NCI-H2081 treated with DMSO at 0.1 percent for 48 hours (cell line): Measurements from ENCODE around the gene CREB3L4.
"Not testable (repeated sequence)": the region's sequence is repeated elsewhere in the genome, so short reads cannot be mapped to it uniquely, and the experiment has no call there.

ENCODE experiments used
- DNase-seq: peaks from one replicate; lab custom pipeline; 2025; lab: John Stamatoyannopoulos, UW

Gene CREB3L4

GRCh38 chr1:153958111-153958960 lies 9.4 kb upstream of the CREB3L4 start, which contains the start of gene CRTC2:
Gene CRTC2, minus strand, starts transcription at chr1:153958612. Its CDS starts 115 bp downstream, at chr1:153958497.
- peak; percentile 99 for DNase-seq

DNA sequence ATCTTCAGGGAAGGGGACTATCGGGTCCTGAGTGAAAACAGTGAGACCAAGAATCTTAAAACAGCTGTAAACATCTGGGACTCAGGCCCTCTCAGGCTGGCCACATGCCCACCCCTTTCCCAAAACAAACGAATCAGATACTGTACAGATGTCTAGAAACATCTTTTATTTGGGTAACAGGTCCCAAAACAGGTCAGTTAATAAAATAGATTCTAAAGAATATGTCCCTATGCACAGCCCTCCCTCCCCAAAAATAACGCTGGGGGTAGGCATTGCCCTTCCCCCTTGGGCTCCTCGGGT lies 8.8 kb upstream of the CREB3L4 start:
- DNase-seq, result no peak

DNA sequence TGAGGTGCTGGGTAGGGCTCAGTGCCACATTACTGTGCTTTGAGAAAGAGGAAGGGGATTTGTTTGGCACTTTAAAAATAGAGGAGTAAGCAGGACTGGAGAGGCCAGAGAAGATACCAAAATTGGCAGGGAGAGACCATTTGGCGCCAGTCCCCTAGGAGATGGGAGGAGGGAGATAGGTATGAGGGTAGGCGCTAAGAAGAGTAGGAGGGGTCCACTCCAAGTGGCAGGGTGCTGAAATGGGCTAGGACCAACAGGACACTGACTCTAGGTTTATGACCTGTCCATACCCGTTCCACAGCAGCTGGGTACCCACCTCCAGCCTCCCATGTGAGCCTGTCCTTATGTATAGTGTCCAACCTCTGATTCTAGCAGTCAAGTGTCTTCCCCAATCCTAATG lies 8.2 kb upstream of the CREB3L4 start:
- no peak for DNase-seq

DNA sequence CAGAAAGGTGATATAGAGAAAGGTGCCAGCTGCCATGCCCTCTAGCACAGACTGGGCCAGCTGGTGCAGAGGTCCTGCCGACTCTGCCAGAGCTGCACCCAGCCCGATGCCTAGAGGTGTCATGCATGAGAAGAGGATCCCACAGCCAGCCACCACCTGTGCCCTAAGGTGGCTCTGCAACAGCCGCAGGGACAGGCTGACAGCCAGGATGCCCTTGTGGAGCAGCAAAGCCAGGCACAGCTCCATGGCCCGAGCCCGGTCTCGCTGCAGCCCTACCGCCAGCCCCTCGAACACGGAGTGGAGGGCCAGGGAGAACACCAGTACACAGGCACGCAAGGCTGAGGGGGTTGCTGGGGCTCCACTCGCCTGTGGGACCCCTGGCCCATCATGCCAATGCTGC lies 7.5 kb upstream of the CREB3L4 start:
- no peak for DNase-seq

- no peak for DNase-seq
These were observed 6.3 kb upstream of the CREB3L4 start for GRCh38 chr1:153961421-153961820.

DNA sequence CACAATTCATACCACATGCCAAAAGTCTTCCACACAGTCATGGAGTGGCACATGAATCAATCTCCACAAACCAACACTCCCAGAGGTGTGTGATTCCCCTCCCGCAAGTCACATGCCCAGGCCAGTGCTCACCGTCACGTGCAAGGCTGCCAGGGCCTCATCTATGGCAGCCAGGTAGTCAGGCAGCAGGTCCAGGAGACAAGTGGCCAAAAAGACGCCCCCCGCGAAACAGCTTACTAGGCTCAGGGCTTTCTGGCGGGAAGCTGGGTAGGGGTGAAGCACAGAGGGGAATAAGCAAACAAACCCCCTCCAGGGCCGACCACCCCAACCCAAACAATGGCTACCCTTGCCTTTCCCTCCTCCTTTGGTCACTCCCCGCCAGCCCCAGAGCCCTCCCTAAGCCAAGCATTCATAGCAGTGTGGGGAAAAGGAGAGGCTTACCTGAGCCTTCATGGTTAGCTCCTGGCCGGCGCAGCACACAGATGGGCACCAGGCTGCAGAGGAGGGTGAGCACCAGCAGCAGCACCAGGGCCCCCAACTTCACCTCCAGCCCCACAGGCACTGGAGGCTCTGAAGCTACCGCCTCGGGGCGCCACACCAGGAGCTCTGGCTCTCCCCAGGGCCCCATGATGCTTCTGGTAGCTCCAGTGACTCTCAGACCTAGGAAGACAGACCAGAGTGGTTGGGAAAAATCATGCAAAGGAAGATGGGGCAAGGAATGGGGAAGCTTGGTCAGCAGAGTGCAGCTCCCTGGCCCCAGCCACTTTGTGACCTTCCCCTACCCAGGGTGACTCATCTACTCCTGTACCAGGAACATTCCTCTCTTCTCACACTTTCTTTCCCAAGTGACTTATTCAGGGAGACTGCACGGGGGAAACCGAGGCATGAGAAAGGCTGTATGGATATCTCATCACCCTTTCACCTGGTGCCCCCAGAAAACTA lies 5.3 kb upstream of the CREB3L4 start:
- DNase-seq, result no peak

- peak; percentile 95 for DNase-seq
These were observed 4.5 kb upstream of the CREB3L4 start, which contains the start of gene SLC39A1 for GRCh38 chr1:153963030-153963849. Gene SLC39A1, minus strand, starts transcription at chr1:153963537. Its CDS starts 822 bp downstream, at chr1:153962715.

DNA sequence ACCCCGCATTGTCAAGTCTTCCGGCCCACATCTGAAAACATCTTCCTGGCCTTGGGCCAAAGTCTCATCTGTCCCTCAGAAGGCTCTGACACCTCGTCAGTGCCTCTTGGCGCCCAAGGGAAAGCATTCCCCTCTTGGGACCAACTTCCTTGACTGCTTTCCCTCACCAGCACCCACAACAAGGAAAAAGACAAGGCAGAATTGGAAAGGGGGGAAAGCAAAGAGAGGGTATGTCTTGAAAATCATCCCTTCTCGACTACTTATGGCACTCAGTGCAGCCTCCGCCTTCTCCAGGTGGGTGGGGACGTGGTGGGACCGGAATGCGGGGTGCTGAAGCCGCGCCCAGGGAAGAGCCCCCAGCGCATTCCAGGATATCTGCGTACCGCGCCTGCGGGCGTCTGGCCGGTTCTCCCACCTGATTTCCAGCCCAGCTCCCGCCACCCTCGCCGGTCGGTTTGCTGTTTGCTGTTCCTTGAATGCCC lies 3.8 kb upstream of the CREB3L4 start:
- DNase-seq, result no peak

DNA sequence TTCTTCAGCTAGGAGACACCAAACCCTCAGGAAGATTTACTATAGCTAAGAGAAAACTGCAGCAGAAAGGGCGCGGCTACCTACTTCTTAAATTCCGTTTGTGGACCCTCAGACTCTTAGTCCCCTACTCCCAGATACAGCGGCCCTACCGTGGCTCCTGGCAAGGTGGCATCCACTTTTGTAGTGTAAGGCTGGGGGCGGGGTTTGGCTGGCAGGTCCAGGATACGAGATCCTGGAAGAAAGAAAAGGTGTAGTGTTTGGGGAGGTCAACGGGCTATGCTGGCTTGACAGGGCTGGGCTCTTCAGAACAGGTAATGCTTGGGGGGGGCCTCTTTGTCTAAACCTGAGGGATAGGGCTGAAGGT lies 280 bp downstream of the CREB3L4 start:
- DNase-seq, result no peak

- DNase-seq, result no peak
These were observed 706 bp downstream of the CREB3L4 start for GRCh38 chr1:153968408-153968807.

GRCh38 chr1:153968972-153969371 lies 1.3 kb downstream of the CREB3L4 start:
- DNase-seq, result no peak

DNA sequence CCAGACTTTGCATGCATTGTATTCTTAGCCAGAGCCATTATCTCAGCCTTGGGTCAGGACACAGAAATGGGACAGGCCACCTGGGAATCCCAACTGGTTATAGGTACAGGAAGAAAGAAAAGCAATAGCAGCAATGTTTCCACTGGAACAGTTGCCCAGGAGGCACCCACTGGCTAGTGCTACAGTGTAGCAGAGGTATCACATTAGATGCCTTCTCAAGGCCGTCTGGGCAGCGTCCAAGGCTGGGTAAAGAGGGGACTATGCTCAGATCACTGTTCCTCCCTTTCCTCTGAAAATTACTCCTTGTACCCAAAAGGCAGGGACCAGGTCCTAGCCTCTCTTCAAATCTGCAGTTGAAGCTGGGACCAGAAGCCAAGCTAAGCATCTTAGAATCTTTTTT lies 2.6 kb downstream of the CREB3L4 start:
- no peak for DNase-seq

DNA sequence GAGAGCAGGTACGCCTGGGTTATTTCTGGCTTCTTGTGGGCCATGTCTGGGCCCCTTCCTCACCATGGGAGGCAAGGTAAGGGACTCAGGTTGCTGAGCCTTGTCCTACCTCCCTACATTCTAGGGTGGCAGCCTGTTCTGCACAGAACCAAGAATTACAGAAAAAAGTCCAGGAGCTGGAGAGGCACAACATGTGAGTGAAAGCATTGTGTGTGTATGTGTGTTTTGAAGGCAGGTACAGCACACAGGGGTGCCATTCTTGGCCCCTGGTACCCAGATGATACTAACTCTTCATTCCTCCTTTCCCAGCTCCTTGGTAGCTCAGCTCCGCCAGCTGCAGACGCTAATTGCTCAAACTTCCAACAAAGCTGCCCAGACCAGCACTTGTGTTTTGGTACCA lies 5.4 kb downstream of the CREB3L4 start:
- DNase-seq, result no peak

DNA sequence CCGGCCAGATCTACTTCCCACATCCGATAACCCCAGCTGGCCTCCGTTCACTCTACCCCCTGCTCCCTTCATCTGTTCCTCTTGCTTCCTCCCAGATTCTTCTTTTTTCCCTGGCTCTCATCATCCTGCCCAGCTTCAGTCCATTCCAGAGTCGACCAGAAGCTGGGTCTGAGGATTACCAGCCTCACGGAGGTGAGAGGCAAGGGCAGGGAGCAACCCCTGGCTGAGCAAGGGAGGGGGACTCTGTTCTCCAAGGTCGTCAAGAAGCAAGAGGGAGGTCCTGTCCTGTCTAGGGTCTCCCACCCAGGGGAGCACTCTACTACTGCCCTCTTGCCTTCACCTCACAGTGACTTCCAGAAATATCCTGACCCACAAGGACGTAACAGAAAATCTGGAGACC lies 5.8 kb downstream of the CREB3L4 start:
- DNase-seq, result no peak

- DNase-seq, result no peak
These were observed 9.1 kb downstream of the CREB3L4 start for GRCh38 chr1:153976819-153977249.

- DNase-seq, result peak; percentile 70
These were observed 9.8 kb downstream of the CREB3L4 start, which contains the start of gene JTB for GRCh38 chr1:153977250-153978240. Gene JTB, minus strand, starts transcription at chr1:153977674. Its CDS starts 422 bp downstream, at chr1:153977252.

GRCh38 chr1:153978274-153978909 lies 10.7 kb downstream of the CREB3L4 start:
- DNase-seq, result no peak

DNA sequence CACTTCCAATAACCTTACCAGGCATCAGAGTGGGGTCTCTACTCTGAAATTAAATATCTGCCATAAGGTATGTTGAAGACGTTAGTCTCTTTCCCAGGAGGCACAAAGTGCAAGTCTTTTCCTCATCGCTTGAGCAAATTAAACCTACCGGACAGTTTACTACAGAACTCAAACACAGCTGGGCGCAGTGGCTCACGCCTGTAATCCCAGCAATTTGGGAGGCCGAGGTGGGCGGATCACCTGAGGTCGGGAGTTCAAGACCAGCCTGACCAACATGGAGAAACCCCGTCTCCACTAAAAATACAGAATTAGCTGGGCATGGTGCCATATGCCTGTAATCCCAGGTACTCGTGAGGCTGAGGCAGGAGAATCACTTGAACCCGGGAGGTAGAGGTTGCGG lies 11.4 kb downstream of the CREB3L4 start:
- not testable (repeated sequence) for DNase-seq

DNA sequence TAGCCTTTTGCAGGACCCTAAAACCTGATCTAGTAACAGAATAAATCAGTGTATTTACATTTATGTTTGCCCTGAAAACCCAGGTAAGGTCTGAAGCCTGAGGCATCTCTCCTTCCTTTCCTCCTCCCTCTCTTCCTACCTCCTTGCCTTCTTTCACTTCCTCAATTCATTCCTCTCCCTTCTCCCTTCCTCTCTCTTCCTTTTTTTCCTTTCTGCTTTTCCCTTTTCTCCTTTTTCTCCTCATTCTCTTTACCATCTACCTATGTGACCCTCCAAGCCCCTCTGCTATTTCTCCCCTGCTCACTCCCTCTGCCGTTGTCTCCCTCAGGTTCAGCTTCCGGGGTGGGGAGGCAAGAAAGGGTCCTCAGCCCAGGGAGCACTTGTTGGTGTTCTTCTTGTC lies 14.0 kb downstream of the CREB3L4 start:
- not testable (repeated sequence) for DNase-seq
